Esophagus squamous epithelium (tissue), 5 donors: Measurements from ENCODE around the gene CNBD2. TPM values are rescaled to one million over a fixed set of nuclear protein-coding genes. Genes with fewer than 3 reads are reported as not detected.

ENCODE experiments used
- DNase-seq: peaks from one replicate; lab custom pipeline; 2025; lab: John Stamatoyannopoulos, UW
- H3K27ac ChIP-seq, 4 donors: fragments of 200-600 bp; sonication (generic); one replicate each; pipeline ENCODE4 v1.5.1; 2016 to 2019; ENCODE audit warnings: mild to moderate bottlenecking in 1 of 4
- H3K27me3 ChIP-seq, 4 donors: fragments of 200-600 bp; sonication (generic); 1 replicate in 3 of 4; 2 replicates in 1 of 4; pipeline versions ENCODE4 v1.5.1 to v1.6.0; 2017 to 2021; ENCODE audit warnings: antibody characterized with exemption in 1 of 4
- H3K36me3 ChIP-seq, 3 donors: fragments of 200-600 bp; sonication (generic); one replicate each; pipeline ENCODE4 v1.5.1; 2016 to 2019
- H3K4me1 ChIP-seq, 3 donors: fragments of 200-600 bp; sonication (generic); one replicate each; pipeline ENCODE4 v1.5.1; 2017 to 2019
- H3K4me3 ChIP-seq, 4 donors: fragments of 200-600 bp; sonication (generic); 1 replicate in 3 of 4; 2 replicates in 1 of 4; pipeline ENCODE4 v1.5.1; 2016 to 2019; ENCODE audit warnings: mild to moderate bottlenecking in 2 of 4, moderate library complexity in 1 of 4
- H3K9me3 ChIP-seq, 3 donors: fragments of 200-600 bp; sonication (generic); one replicate each; pipeline ENCODE4 v1.5.1; 2016 to 2019
- CTCF ChIP-seq, 6 experiments: fragments of 450-650 bp in 4 of 6; fragments of 200-600 bp in 2 of 6; sonication (generic) in 2 of 6; IDR thresholded peaks; one replicate each; pipeline ENCODE4 v1.5.1; 2016 to 2019; ENCODE audit warnings: antibody characterized with exemption in 6 of 6, mild to moderate bottlenecking in 4 of 6, moderate library complexity in 4 of 6
- POLR2A ChIP-seq, 4 donors: fragments of 450-650 bp; IDR thresholded peaks; one replicate each; pipeline ENCODE4 v1.6.1; 2017; ENCODE audit warnings: antibody characterized with exemption in 4 of 4, mild to moderate bottlenecking in 4 of 4, moderate library complexity in 3 of 4
- WGBS, 2 donors: methylation state at CpG; one replicate each; pipeline ENCODE4 v1.1.5; 2018; 5-methylcytosine and 5-hydroxymethylcytosine counted together
- intact Hi-C: fragments of 100-400 bp; cut with DNase I; formaldehyde crosslinking; loops from one replicate; pipeline ENCODE4 v1.15.0; 2022
- total RNA-seq, 4 donors: library from RNA; depleted of rRNA; stranded (reverse); fragments of >200 nt; gene quantifications; one replicate each; pipeline ENCODE4 v1.1.0, GENCODE V29; 2016
- donor health status: DM: yes; HTN: yes; CAD: no.

The CNBD2 gene
- 10 to 100 TPM in 1 of 4 donors, 1 to 10 TPM in 3; 4.0 to 15.3 (median 4.6) TPM for total RNA-seq

- H3K4me1 ChIP-seq = peaks cover 0 to 23% (median 0%) of the 10 kb centered on the region in 3 donors
- peak within 1 kb of the TSS in 1 of 4 donors; percentile 19 for H3K27ac ChIP-seq
- DNase-seq = no peak
- no peak within 1 kb of the TSS for H3K4me3 ChIP-seq
- TF ChIP-seq CTCF (IDR thresholded peaks at IDR 0.05) (no peak), POLR2A (IDR thresholded peaks at IDR 0.05) (no peak)
- peaks cover 0 to 4% (median 0%) of the 10 kb centered on the region in 3 donors for H3K9me3 ChIP-seq
- WGBS, 2 donors = 63 to 77% methylated on average over 1 to 3 of the region's 3 CpGs
- H3K36me3 ChIP-seq = no peaks in the 10 kb centered on the region
- no peaks in the 10 kb centered on the region for H3K27me3 ChIP-seq
- intact Hi-C loops = no loop called here
Observed at GRCh38 chr20:35967979-35968640, at the start of gene CNBD2. Gene CNBD2, plus strand, starts transcription at chr20:35968590. Its CDS starts 173 bp downstream, at chr20:35968763.

- H3K27me3 ChIP-seq = no peaks in the 10 kb centered on the region
- no peak overlapping the region for H3K4me3 ChIP-seq
- WGBS, 2 donors = 88 to 91% methylated on average over 3 of the region's 3 CpGs
- intact Hi-C loops = no loop called here
- DNase-seq = no peak
- H3K9me3 ChIP-seq = no peaks in the 10 kb centered on the region
- H3K27ac ChIP-seq = no peak overlapping the region
- no peaks in the 10 kb centered on the region for H3K4me1 ChIP-seq
- no peak for TF ChIP-seq POLR2A (IDR thresholded peaks at IDR 0.05)
- TF ChIP-seq CTCF (IDR thresholded peaks at IDR 0.05) = no peak
- peaks cover 0 to 87% (median 16%) of the 10 kb centered on the region in 3 donors for H3K36me3 ChIP-seq
Observed at GRCh38 chr20:35920523-35920922, 47.9 kb upstream of the CNBD2 start.

GRCh38 chr20:35929301-35929700, 39.1 kb upstream of the CNBD2 start:
- Histone ChIP-seq H3K4me3 (no peak overlapping the region), H3K36me3 (peaks cover 11 to 83% (median 14%) of the 10 kb centered on the region in 3 donors), H3K27me3 (no peaks in the 10 kb centered on the region), H3K27ac (no peak overlapping the region), H3K9me3 (no peaks in the 10 kb centered on the region), H3K4me1 (no peaks in the 10 kb centered on the region)
- intact Hi-C loops = no loop called here
- 61 to 83% methylated on average over 2 of the region's 2 CpGs for WGBS, 2 donors
- TF ChIP-seq POLR2A (IDR thresholded peaks at IDR 0.05) (no peak), CTCF (IDR thresholded peaks at IDR 0.05) (no peak)
- DNase-seq = no peak

- Histone ChIP-seq H3K27me3 (no peaks in the 10 kb centered on the region), H3K27ac (no peak overlapping the region), H3K4me3 (no peak overlapping the region), H3K4me1 (no peaks in the 10 kb centered on the region), H3K36me3 (peaks cover 13 to 97% (median 13%) of the 10 kb centered on the region in 3 donors), H3K9me3 (no peaks in the 10 kb centered on the region)
- TF ChIP-seq POLR2A (IDR thresholded peaks at IDR 0.05) = no peak
- no peak for TF ChIP-seq CTCF (IDR thresholded peaks at IDR 0.05)
- intact Hi-C loops = no loop called here
- 93 to 98% methylated on average over 3 to 4 of the region's 4 CpGs for WGBS, 2 donors
- DNase-seq = no peak
Observed at GRCh38 chr20:35934050-35934449, 34.3 kb upstream of the CNBD2 start.

- no peak overlapping the region for H3K27ac ChIP-seq
- H3K9me3 ChIP-seq = no peaks in the 10 kb centered on the region
- DNase-seq = no peak
- no peak for TF ChIP-seq POLR2A (IDR thresholded peaks at IDR 0.05)
- TF ChIP-seq CTCF (IDR thresholded peaks at IDR 0.05) = no peak
- H3K27me3 ChIP-seq = no peaks in the 10 kb centered on the region
- H3K36me3 ChIP-seq = peaks cover 6 to 97% (median 20%) of the 10 kb centered on the region in 3 donors
- no peaks in the 10 kb centered on the region for H3K4me1 ChIP-seq
- intact Hi-C loops = no loop called here
- WGBS, 2 donors = 91 to 94% methylated on average over 3 of the region's 3 CpGs
- no peak overlapping the region for H3K4me3 ChIP-seq
Observed at GRCh38 chr20:35939264-35939663, 29.1 kb upstream of the CNBD2 start.
